ENCODE data around the gene TPT1. TPM values are rescaled to one million over a fixed set of nuclear protein-coding genes. Genes with fewer than 3 reads are reported as not detected.

Gene TPT1
- total and polyA plus RNA-seq, 2 of the 13 experiments (the other 11 are each of a cell fraction or from before 2014, with no cell fraction given): 2,953 to 3,594 TPM

DNA sequence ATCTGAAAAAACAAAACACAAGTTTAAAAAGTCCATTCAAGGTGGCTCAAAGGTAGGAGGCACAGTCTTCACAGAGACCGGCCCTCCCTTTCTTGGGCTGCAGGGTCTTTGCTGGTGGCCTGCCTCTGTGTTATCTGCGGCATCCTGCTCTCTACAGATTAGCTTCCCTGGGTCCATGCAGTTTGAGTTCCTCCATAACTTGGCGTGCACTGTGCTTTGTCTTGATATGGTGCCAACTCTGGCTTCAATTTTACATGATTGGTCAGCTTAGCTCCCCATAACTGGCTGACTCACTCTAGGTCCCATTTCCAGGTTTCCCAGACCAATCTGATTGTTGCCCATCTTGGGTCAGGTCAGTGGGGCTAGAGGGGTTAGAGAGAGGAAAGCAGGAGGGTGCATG, 41.8 kb downstream of the TPT1 start:
- H3K9me3 ChIP-seq (ENCODE audit: low read length): no peaks in the 10 kb centered on the region
- in situ Hi-C loops (cut with HindIII; ENCODE audit: extremely low pct_ligation_motif_present, low pct_unique_long_range_greater_than_20kb) (no loop called here), intact Hi-C loops (cut with micrococcal nuclease; ENCODE audit: unreplicated experiment) (loop anchor here (5.0 kb wide), 1 partner anchor 472 kb away; no protein-coding TSS in a partner anchor)
- ATAC-seq: no peak
- H4K20me1 ChIP-seq (ENCODE audit: insufficient read depth, low read length): no peaks in the 10 kb centered on the region
- no peak overlapping the region for H3K4me3 ChIP-seq (replicated peaks in 1 of 3; ENCODE audit: insufficient read depth in 1 of 3, low read depth in 2 of 3, low read length in 3 of 3)
- peaks cover 13% of the 10 kb centered on the region for H3K4me1 ChIP-seq (ENCODE audit: insufficient read depth, low read length)
- ChIA-PET POLR2A (no interaction called here), CTCF (ENCODE audit: low intra/inter-chr PET ratio, low total read pairs) (no interaction called here)
- TF ChIP-seq ZBTB7B (CRISPR knock-in tag; IDR thresholded peaks at IDR 0.05): no peak
- no peak for TF ChIP-seq ZBTB1 (CRISPR knock-in tag; IDR thresholded peaks at IDR 0.05; ENCODE audit: borderline replicate concordance)
- TF ChIP-seq, protein P1, sequence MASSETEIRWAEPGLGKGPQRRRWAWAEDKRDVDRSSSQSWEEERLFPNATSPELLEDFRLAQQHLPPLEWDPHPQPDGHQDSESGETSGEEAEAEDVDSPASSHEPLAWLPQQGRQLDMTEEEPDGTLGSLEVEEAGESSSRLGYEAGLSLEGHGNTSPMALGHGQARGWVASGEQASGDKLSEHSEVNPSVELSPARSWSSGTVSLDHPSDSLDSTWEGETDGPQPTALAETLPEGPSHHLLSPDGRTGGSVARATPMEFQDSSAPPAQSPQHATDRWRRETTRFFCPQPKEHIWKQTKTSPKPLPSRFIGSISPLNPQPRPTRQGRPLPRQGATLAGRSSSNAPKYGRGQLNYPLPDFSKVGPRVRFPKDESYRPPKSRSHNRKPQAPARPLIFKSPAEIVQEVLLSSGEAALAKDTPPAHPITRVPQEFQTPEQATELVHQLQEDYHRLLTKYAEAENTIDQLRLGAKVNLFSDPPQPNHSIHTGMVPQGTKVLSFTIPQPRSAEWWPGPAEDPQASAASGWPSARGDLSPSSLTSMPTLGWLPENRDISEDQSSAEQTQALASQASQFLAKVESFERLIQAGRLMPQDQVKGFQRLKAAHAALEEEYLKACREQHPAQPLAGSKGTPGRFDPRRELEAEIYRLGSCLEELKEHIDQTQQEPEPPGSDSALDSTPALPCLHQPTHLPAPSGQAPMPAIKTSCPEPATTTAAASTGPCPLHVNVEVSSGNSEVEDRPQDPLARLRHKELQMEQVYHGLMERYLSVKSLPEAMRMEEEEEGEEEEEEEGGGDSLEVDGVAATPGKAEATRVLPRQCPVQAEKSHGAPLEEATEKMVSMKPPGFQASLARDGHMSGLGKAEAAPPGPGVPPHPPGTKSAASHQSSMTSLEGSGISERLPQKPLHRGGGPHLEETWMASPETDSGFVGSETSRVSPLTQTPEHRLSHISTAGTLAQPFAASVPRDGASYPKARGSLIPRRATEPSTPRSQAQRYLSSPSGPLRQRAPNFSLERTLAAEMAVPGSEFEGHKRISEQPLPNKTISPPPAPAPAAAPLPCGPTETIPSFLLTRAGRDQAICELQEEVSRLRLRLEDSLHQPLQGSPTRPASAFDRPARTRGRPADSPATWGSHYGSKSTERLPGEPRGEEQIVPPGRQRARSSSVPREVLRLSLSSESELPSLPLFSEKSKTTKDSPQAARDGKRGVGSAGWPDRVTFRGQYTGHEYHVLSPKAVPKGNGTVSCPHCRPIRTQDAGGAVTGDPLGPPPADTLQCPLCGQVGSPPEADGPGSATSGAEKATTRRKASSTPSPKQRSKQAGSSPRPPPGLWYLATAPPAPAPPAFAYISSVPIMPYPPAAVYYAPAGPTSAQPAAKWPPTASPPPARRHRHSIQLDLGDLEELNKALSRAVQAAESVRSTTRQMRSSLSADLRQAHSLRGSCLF (CRISPR knock-in tag; IDR thresholded peaks at IDR 0.05; ENCODE audit: borderline replicate concordance): no peak
- TF ChIP-seq PHF5A (CRISPR knock-in tag; IDR thresholded peaks at IDR 0.05; ENCODE audit: low read depth, unreplicated experiment): no peak
- TF ChIP-seq RFXANK (CRISPR knock-in tag; IDR thresholded peaks at IDR 0.05): no peak
- TF ChIP-seq, protein P2, sequence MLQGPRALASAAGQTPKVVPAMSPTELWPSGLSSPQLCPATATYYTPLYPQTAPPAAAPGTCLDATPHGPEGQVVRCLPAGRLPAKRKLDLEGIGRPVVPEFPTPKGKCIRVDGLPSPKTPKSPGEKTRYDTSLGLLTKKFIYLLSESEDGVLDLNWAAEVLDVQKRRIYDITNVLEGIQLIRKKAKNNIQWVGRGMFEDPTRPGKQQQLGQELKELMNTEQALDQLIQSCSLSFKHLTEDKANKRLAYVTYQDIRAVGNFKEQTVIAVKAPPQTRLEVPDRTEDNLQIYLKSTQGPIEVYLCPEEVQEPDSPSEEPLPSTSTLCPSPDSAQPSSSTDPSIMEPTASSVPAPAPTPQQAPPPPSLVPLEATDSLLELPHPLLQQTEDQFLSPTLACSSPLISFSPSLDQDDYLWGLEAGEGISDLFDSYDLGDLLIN (CRISPR knock-in tag; IDR thresholded peaks at IDR 0.05; ENCODE audit: borderline replicate concordance): no peak
- no peak for TF ChIP-seq RBFOX2 (IDR thresholded peaks at IDR 0.05; ENCODE audit: low read depth, low read length)
- no peak for TF ChIP-seq ZNF260 (CRISPR knock-in tag; IDR thresholded peaks at IDR 0.05; ENCODE audit: borderline replicate concordance, low read depth)
- TF ChIP-seq THYN1 (CRISPR knock-in tag; IDR thresholded peaks at IDR 0.05; ENCODE audit: borderline replicate concordance, low read depth): no peak
- TF ChIP-seq TEAD3 (CRISPR knock-in tag; optimal IDR thresholded peaks at IDR 0.05; ENCODE audit: borderline replicate concordance): no peak
- no peak for TF ChIP-seq NCOA2 (CRISPR knock-in tag; IDR thresholded peaks at IDR 0.05)
- TF ChIP-seq ZNF776 (CRISPR knock-in tag; IDR thresholded peaks at IDR 0.05): no peak
- no peak for TF ChIP-seq ZNF292 (CRISPR knock-in tag; IDR thresholded peaks at IDR 0.05; ENCODE audit: borderline replicate concordance, low read depth)
- no peak for TF ChIP-seq PHF20 (CRISPR knock-in tag; IDR thresholded peaks at IDR 0.05)
- TF ChIP-seq CENPT (CRISPR knock-in tag; IDR thresholded peaks at IDR 0.05; ENCODE audit: low read depth): no peak
- H2AFZ ChIP-seq (ENCODE audit: low read length): no peak overlapping the region
- peaks cover 0 to 7% of the 10 kb centered on the region in 2 experiments; a peak in 1 of 5 replicates for H3K27me3 ChIP-seq (ENCODE audit: control insufficient read depth in 1 of 2, insufficient read depth in 2 of 2, low read length in 2 of 2)
- H3K36me3 ChIP-seq (replicated peaks in 1 of 2; ENCODE audit: control insufficient read depth in 1 of 2, insufficient read depth in 2 of 2, low read length in 2 of 2): no peaks in the 10 kb centered on the region
- no peak overlapping the region for H3K27ac ChIP-seq (ENCODE audit: extremely low read length, insufficient read depth, low read length)
- FAIRE-seq: no peak
- no peaks in the 10 kb centered on the region for H3K79me2 ChIP-seq (ENCODE audit: insufficient read depth, low read length)
- DNase-seq (ENCODE audit: low spot score): no peak
- no peak overlapping the region for H3K9ac ChIP-seq (ENCODE audit: insufficient read depth, low read depth, low read length)
- WGBS (ENCODE audit: low lambda C conversion rate): 81% methylated on average over 3 of the region's 3 CpGs
- H3K4me2 ChIP-seq (ENCODE audit: low read depth, low read length): no peak overlapping the region
- BruUV-seq (replicated peaks): no TSS peak

Data from HepG2 (cell line).